ENCODE measurements around the gene METAP1D.

- TF ChIP-seq CTCF (IDR thresholded peaks at IDR 0.05) = no peak
- TF ChIP-seq POLR2A (IDR thresholded peaks at IDR 0.05) = no peak
Measured at GRCh38 chr2:172090044-172090961, 90.5 kb downstream of the METAP1D start.
